Calu3 (cell line): ENCODE measurements around the gene HOXD10. TPM values are rescaled to one million over a fixed set of nuclear protein-coding genes. Genes with fewer than 3 reads are reported as not detected.

Experiments
- BruUV-seq: library from RNA; stranded (reverse); fragments of 400-500 nt; replicated peaks from 2 replicates; lab custom pipeline; 2021; lab: Mats Ljungman, UMichigan
- CTCF ChIA-PET: fragments of 300-600 bp; sonication (Branson Sonifier 250); formaldehyde crosslinking; loops from one replicate; lab custom pipeline; 2022; ENCODE audit warnings: antibody characterized with exemption; lab: Charles Lee
- DNase-seq: peaks from one replicate; pipeline ENCODE4 v3.0.0; 2022
- H3K27ac Mint-ChIP-seq: one replicate; pipeline ENCODE4 v1.8.0; 2022; ENCODE audit warnings: mixed read lengths; ENCODE audit not compliant: unreplicated experiment
- H3K27me3 Mint-ChIP-seq: one replicate; pipeline ENCODE4 v1.8.0; 2022; ENCODE audit warnings: mixed read lengths; ENCODE audit not compliant: unreplicated experiment
- H3K36me3 Mint-ChIP-seq: one replicate; pipeline ENCODE4 v1.8.0; 2022; ENCODE audit warnings: mild to moderate bottlenecking, moderate library complexity, mixed read lengths; ENCODE audit not compliant: insufficient read depth, unreplicated experiment
- H3K4me1 Mint-ChIP-seq: one replicate; pipeline ENCODE4 v1.8.0; 2022; ENCODE audit warnings: mild to moderate bottlenecking, low read depth, mixed read lengths; ENCODE audit not compliant: unreplicated experiment
- H3K4me3 Mint-ChIP-seq: one replicate; pipeline ENCODE4 v1.8.0; 2022; ENCODE audit warnings: mild to moderate bottlenecking, low read depth, moderate library complexity, mixed read lengths; ENCODE audit not compliant: unreplicated experiment
- H3K9me3 Mint-ChIP-seq: one replicate; pipeline ENCODE4 v1.8.0; 2022; ENCODE audit warnings: low read depth, mixed read lengths; ENCODE audit not compliant: unreplicated experiment
- intact Hi-C: fragments of 100-400 bp; cut with micrococcal nuclease; formaldehyde crosslinking; loops from one replicate; pipeline ENCODE4 v1.10.0; 2022; ENCODE audit not compliant: unreplicated experiment
- total RNA-seq: library from RNA; stranded (reverse); gene quantifications from 2 replicates; pipeline ENCODE4 v1.2.3, GENCODE V29; 2022
- TF ChIP-seq, protein P1 (sequence below): fragments of 200-600 bp; IDR thresholded peaks from one replicate; pipeline ENCODE4 v1.8.0; 2022; ENCODE audit warnings: antibody characterized with exemption; ENCODE audit not compliant: unreplicated experiment

The HOXD10 gene
- total RNA-seq, 1 experiment from 2014 or later = not detected

DNA sequence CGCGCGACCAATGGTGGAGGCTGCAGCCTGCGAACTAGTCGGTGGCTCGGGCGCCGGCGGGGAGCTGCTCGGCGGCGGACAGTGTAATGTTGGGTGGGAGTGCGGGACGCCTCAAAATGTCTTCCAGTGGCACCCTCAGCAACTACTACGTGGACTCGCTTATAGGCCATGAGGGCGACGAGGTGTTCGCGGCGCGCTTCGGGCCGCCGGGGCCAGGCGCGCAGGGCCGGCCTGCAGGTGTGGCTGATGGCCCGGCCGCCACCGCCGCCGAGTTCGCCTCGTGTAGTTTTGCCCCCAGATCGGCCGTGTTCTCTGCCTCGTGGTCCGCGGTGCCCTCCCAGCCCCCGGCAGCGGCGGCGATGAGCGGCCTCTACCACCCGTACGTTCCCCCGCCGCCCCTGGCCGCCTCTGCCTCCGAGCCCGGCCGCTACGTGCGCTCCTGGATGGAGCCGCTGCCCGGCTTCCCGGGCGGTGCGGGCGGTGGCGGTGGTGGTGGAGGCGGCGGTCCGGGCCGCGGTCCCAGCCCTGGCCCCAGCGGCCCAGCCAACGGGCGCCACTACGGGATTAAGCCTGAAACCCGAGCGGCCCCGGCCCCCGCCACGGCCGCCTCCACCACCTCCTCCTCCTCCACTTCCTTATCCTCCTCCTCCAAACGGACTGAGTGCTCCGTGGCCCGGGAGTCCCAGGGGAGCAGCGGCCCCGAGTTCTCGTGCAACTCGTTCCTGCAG lies 6.3 kb downstream of the HOXD10 start, which contains the start of gene HOXD9:
TSS of gene HOXD9 (plus strand) at position 37 of the 728 bp plus-strand sequence. CDS start at position 87, 50 bp downstream.
- H3K36me3 Mint-ChIP-seq = no peaks in the 10 kb centered on the region
- peaks cover 27% of the 10 kb centered on the region for H3K27me3 Mint-ChIP-seq
- no peak within 1 kb of the TSS for H3K27ac Mint-ChIP-seq
- no peak for DNase-seq
- no peaks in the 10 kb centered on the region for H3K4me1 Mint-ChIP-seq
- TF ChIP-seq, protein P1, sequence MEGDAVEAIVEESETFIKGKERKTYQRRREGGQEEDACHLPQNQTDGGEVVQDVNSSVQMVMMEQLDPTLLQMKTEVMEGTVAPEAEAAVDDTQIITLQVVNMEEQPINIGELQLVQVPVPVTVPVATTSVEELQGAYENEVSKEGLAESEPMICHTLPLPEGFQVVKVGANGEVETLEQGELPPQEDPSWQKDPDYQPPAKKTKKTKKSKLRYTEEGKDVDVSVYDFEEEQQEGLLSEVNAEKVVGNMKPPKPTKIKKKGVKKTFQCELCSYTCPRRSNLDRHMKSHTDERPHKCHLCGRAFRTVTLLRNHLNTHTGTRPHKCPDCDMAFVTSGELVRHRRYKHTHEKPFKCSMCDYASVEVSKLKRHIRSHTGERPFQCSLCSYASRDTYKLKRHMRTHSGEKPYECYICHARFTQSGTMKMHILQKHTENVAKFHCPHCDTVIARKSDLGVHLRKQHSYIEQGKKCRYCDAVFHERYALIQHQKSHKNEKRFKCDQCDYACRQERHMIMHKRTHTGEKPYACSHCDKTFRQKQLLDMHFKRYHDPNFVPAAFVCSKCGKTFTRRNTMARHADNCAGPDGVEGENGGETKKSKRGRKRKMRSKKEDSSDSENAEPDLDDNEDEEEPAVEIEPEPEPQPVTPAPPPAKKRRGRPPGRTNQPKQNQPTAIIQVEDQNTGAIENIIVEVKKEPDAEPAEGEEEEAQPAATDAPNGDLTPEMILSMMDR = no peak
- BruUV-seq = no TSS peak
- intact Hi-C loops = loop anchor here (10.0 kb wide), 1 partner anchor 1642 kb away; no protein-coding TSS in a partner anchor
- no peak within 1 kb of the TSS for H3K4me3 Mint-ChIP-seq
- H3K9me3 Mint-ChIP-seq = no peaks in the 10 kb centered on the region
- CTCF ChIA-PET = no interaction called here

DNA sequence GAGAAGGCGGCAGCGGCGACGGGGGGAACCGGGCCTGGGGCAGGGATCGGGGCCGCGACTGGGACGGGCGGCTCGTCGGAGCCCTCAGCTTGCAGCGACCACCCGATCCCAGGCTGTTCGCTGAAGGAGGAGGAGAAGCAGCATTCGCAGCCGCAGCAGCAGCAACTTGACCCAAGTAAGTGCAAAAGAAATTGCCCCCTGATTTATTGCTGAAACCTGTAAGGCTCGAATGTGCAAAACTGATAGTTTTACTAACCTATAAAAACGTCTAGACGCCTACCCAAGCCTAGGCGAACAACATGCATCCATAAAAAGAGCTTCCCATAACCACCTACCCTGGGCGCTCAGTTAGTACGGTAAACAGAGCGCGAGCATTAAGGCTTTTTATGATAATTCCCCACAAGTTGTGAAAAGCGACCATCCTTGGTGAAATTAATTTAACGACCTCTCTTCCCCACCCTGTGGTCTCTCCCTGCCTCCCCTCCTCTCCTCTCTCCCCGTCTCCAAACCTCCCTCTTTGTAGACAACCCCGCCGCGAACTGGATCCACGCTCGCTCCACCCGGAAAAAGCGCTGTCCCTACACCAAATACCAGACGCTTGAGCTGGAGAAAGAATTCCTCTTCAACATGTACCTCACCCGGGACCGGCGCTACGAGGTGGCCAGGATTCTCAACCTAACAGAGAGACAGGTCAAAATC lies 7.0 kb downstream of the HOXD10 start:
- no peaks in the 10 kb centered on the region for H3K36me3 Mint-ChIP-seq
- intact Hi-C loops = loop anchor here (10.0 kb wide), 1 partner anchor 1641 kb away; no protein-coding TSS in a partner anchor
- no peaks in the 10 kb centered on the region for H3K4me1 Mint-ChIP-seq
- no peaks in the 10 kb centered on the region for H3K9me3 Mint-ChIP-seq
- no peak for DNase-seq
- H3K27me3 Mint-ChIP-seq = peaks cover 20% of the 10 kb centered on the region
- CTCF ChIA-PET = no interaction called here
- no peak overlapping the region for H3K4me3 Mint-ChIP-seq
- TF ChIP-seq, protein P1 = no peak
- no peak overlapping the region for H3K27ac Mint-ChIP-seq
- BruUV-seq = no TSS peak

DNA sequence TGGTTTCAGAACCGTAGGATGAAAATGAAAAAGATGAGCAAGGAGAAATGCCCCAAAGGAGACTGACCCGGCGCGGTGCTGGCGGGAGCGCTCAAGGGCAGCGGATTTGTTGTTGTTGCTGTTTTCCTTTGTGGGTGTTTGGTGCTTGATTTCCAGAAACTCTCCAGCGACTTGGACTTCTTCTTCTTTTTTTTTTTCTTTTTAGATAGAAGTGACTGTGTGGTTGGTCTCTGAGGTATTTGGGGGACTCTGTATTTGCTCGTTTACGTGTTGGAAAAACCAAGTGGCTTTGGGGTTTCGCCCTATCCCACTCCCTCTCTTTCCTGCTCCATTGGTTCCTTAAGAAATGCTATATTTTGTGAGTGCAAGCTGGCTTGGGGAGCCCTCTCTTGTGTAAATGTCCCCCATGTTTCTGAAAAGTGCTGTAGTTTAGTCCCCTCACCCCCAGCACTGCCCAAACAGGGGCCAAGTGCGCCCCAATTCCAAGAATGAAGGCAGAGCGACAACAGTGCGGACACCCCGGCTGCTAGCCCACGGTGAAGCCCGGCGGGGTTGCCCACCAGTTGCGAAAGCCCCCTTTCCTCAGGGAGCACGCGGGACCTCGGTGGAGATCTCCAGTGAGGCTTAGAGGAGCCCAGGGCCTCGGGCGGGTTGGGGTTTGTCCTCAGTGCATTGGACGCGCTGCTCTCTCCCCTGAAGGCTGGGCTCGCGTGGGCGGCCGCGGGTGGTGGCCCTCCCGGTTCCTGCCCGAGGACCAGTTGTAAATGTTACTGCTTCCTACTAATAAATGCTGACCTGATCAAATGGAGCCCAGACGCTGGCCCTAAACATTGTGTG lies 7.8 kb downstream of the HOXD10 start:
- TF ChIP-seq, protein P1 = no peak
- no peak for DNase-seq
- intact Hi-C loops = loop anchor here (10.0 kb wide), 1 partner anchor 1640 kb away; no protein-coding TSS in a partner anchor
- Mint-ChIP-seq H3K36me3 (no peaks in the 10 kb centered on the region), H3K4me1 (no peaks in the 10 kb centered on the region), H3K9me3 (no peaks in the 10 kb centered on the region), H3K27ac (no peak overlapping the region), H3K27me3 (peaks cover 12% of the 10 kb centered on the region), H3K4me3 (no peak overlapping the region)
- CTCF ChIA-PET = no interaction called here
- BruUV-seq = no TSS peak
